ENCODE measurements around the gene OR6C65. TPM values are rescaled to one million over a fixed set of nuclear protein-coding genes. Genes with fewer than 3 reads are reported as not detected.
"Not testable (repeated sequence)": the region's sequence is repeated elsewhere in the genome, so short reads cannot be mapped to it uniquely, and the experiment has no call there.

Gene OR6C65
- total RNA-seq: not detected

DNA sequence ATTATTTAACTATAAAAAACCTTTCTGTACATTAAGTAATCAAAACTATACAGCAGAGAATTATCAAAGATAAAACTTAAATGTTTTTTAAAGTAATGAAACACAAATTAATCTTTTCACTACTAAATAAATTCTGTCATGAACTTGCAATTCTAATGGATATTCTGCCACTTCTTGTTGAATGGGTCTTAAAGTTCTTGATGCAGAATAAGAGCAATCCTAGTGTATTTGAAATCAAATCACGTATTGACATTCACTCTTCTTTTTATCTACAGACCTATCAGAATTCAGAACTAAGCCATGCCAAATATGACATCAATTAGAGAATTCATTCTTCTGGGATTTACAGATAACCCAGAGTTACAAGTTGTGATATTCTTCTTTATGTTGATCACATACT lies at the start of gene OR6C65:
Gene OR6C65, plus strand, starts transcription at position 301 of the 400 bp plus-strand sequence. Its CDS starts 0 bp downstream, at position 301.
- CTCF ChIA-PET: no interaction called here
- POLR2A ChIA-PET: no interaction called here
- H3K4me3 Mint-ChIP-seq: no peak within 1 kb of the TSS
- peaks cover 22% of the 10 kb centered on the region for H3K27me3 Mint-ChIP-seq
- H3K9me3 Mint-ChIP-seq: no peaks in the 10 kb centered on the region
- DNase-seq: no peak
- H3K4me1 Mint-ChIP-seq: no peaks in the 10 kb centered on the region
- H3K27ac Mint-ChIP-seq: no peak within 1 kb of the TSS
- no peaks in the 10 kb centered on the region for H3K36me3 Mint-ChIP-seq (ENCODE audit: low read depth)

GRCh38 chr12:55355338-55355737 lies 45.0 kb upstream of the OR6C65 start:
- POLR2A ChIA-PET; H3K36me3 Mint-ChIP-seq (ENCODE audit: low read depth); DNase-seq; CTCF ChIA-PET; H3K27ac Mint-ChIP-seq; H3K9me3 Mint-ChIP-seq; H3K4me3 Mint-ChIP-seq; H3K4me1 Mint-ChIP-seq: not testable (repeated sequence)
- peaks cover 11% of the 10 kb centered on the region for H3K27me3 Mint-ChIP-seq

GRCh38 chr12:55362675-55363074 lies 37.7 kb upstream of the OR6C65 start, which contains the start of gene OR6C75:
TSS of gene OR6C75 (plus strand) at chr12:55362975. CDS start at chr12:55365111, 2,136 bp downstream.
- CTCF ChIA-PET: no interaction called here
- no peaks in the 10 kb centered on the region for H3K9me3 Mint-ChIP-seq

GRCh38 chr12:55365086-55365485 lies 35.2 kb upstream of the OR6C65 start:
- peaks cover 2% of the 10 kb centered on the region for H3K27me3 Mint-ChIP-seq
- H3K4me1 Mint-ChIP-seq: no peaks in the 10 kb centered on the region
- ChIA-PET CTCF (no interaction called here), POLR2A (no interaction called here)
- H3K36me3 Mint-ChIP-seq (ENCODE audit: low read depth): no peaks in the 10 kb centered on the region
- DNase-seq: no peak
- H3K27ac Mint-ChIP-seq: no peak overlapping the region
- no peaks in the 10 kb centered on the region for H3K9me3 Mint-ChIP-seq
- no peak overlapping the region for H3K4me3 Mint-ChIP-seq

More at GRCh38 chr12:55362675-55363074, 37.7 kb upstream of the OR6C65 start, which contains the start of gene OR6C75:
- Mint-ChIP-seq H3K27ac (no peak within 1 kb of the TSS), H3K27me3 (peaks cover 8% of the 10 kb centered on the region), H3K4me3 (no peak within 1 kb of the TSS), H3K36me3 (ENCODE audit: low read depth) (no peaks in the 10 kb centered on the region), H3K4me1 (no peaks in the 10 kb centered on the region)
- POLR2A ChIA-PET: no interaction called here
- DNase-seq: no peak

GRCh38 chr12:55372521-55372920 lies 27.8 kb upstream of the OR6C65 start:
- DNase-seq: no peak
- no peak overlapping the region for H3K4me3 Mint-ChIP-seq
- H3K27me3 Mint-ChIP-seq: peaks cover 2% of the 10 kb centered on the region
- POLR2A ChIA-PET: no interaction called here
- H3K36me3 Mint-ChIP-seq (ENCODE audit: low read depth): no peaks in the 10 kb centered on the region
- H3K9me3 Mint-ChIP-seq: no peaks in the 10 kb centered on the region
- H3K4me1 Mint-ChIP-seq: no peaks in the 10 kb centered on the region
- CTCF ChIA-PET: no interaction called here
- H3K27ac Mint-ChIP-seq: no peak overlapping the region

- no peak overlapping the region for H3K4me3 Mint-ChIP-seq
- H3K27me3 Mint-ChIP-seq: peaks cover 6% of the 10 kb centered on the region
- ChIA-PET CTCF (no interaction called here), POLR2A (no interaction called here)
- H3K36me3 Mint-ChIP-seq (ENCODE audit: low read depth): no peaks in the 10 kb centered on the region
- H3K27ac Mint-ChIP-seq: no peak overlapping the region
- H3K4me1 Mint-ChIP-seq: no peaks in the 10 kb centered on the region
- DNase-seq: no peak
- H3K9me3 Mint-ChIP-seq: no peaks in the 10 kb centered on the region
Observed at GRCh38 chr12:55385891-55386290, 14.4 kb upstream of the OR6C65 start.

DNA sequence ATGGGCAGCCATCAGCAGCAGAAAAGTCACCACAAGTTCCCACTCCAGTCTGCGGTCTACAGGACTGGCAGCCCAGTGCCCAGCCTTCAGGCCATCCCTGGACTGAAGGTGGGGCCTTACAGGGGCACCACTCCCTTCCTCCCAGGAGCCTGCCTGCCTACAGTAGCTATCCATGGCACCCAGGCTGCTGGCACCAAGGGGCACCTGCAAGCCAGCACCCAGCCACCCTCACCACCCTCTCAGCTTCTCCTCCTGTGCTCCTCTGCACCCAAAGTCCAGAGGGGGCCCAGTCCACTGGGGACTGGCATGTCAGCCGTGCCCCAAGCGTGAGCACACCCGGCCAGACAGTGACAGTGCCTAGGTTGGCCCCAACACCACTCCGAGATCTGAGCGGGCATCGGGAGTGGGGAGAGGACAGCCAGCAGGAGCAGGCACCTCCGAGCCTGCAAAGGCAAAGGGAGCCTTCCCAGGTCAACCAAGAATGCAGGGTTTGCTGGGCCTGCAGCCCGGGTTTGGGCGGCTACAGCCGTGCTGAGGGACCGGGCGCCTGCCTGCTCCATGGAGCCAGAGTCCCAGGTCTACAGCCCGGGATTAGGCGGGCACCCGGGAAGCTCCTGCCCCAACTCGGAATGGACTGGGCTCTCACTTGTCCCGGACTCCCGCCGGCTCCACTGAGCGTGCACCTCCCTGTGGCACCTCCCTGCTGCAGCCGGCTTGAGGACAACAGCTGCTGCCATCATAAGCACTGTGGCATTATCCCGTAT lies 8.1 kb upstream of the OR6C65 start:
- CTCF ChIA-PET: no interaction called here
- Mint-ChIP-seq H3K4me3 (no peak overlapping the region), H3K27ac (no peak overlapping the region), H3K9me3 (no peaks in the 10 kb centered on the region), H3K36me3 (ENCODE audit: low read depth) (no peaks in the 10 kb centered on the region), H3K4me1 (no peaks in the 10 kb centered on the region), H3K27me3 (peaks cover 9% of the 10 kb centered on the region)
- DNase-seq: no peak
- POLR2A ChIA-PET: no interaction called here

DNA sequence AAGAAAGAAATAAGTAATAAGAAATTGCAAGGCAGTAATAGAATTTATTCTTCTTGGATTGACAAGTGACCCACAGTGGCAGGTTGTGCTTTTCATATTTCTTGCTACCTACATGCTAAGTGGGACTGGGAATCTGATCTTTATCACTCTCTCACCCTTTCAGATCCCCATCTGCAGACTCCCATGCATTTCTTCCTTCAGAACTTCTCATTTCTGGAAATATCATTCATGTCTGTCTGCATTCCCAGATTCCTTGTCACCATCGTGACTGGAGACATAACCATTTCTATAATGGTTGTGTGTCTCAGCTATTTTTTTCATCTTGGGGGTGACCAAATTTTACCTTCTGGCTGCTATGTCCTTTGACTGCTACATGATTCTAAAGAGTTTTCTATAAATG lies 4.0 kb upstream of the OR6C65 start:
- Mint-ChIP-seq H3K36me3 (ENCODE audit: low read depth) (no peaks in the 10 kb centered on the region), H3K27ac (no peak overlapping the region), H3K9me3 (no peaks in the 10 kb centered on the region), H3K4me1 (no peaks in the 10 kb centered on the region), H3K4me3 (no peak overlapping the region), H3K27me3 (peaks cover 20% of the 10 kb centered on the region)
- CTCF ChIA-PET: no interaction called here
- no peak for DNase-seq
- POLR2A ChIA-PET: no interaction called here

DNA sequence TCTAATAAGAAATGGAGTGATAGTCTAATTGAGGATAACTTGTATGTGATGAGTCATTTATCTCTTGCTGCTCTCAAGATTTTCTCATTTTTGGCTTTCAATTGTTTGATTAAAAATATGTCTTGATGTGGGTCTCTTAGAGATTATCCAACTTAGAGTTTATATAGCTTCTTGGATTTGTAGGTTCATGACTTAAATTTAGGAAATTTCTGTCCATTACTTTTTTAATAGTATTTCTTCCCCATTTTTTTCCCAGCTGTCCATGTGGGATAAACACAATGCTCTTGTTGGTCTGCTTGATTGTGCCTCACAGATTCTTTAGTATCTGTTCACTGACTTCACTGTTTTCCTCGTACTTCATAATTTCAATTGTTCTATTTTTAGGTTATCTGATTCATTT lies 7.5 kb downstream of the OR6C65 start:
- no peak for DNase-seq
- Mint-ChIP-seq H3K9me3 (no peaks in the 10 kb centered on the region), H3K4me1 (no peaks in the 10 kb centered on the region), H3K36me3 (ENCODE audit: low read depth) (no peaks in the 10 kb centered on the region), H3K27me3 (peaks cover 12% of the 10 kb centered on the region), H3K27ac (no peak overlapping the region), H3K4me3 (no peak overlapping the region)
- CTCF ChIA-PET: interaction anchor here (1.2 kb wide), 1 partner anchor 12 kb away, joined by 3 read pairs; no protein-coding TSS in a partner anchor
- POLR2A ChIA-PET: no interaction called here

GRCh38 chr12:55409133-55409532 lies 8.8 kb downstream of the OR6C65 start:
- H3K4me1 Mint-ChIP-seq; H3K27ac Mint-ChIP-seq; H3K9me3 Mint-ChIP-seq; DNase-seq; H3K4me3 Mint-ChIP-seq; CTCF ChIA-PET; POLR2A ChIA-PET; H3K36me3 Mint-ChIP-seq (ENCODE audit: low read depth): not testable (repeated sequence)
- peaks cover 14% of the 10 kb centered on the region for H3K27me3 Mint-ChIP-seq

- H3K9me3 Mint-ChIP-seq; H3K36me3 Mint-ChIP-seq (ENCODE audit: low read depth); H3K4me3 Mint-ChIP-seq; POLR2A ChIA-PET; CTCF ChIA-PET; DNase-seq; H3K4me1 Mint-ChIP-seq; H3K27ac Mint-ChIP-seq: not testable (repeated sequence)
- H3K27me3 Mint-ChIP-seq: peaks cover 34% of the 10 kb centered on the region
Observed at GRCh38 chr12:55412138-55412537, 11.8 kb downstream of the OR6C65 start.

- peaks cover 40% of the 10 kb centered on the region for H3K27me3 Mint-ChIP-seq
- DNase-seq; H3K9me3 Mint-ChIP-seq; H3K4me1 Mint-ChIP-seq; POLR2A ChIA-PET; H3K27ac Mint-ChIP-seq; H3K36me3 Mint-ChIP-seq (ENCODE audit: low read depth); H3K4me3 Mint-ChIP-seq; CTCF ChIA-PET: not testable (repeated sequence)
Observed at GRCh38 chr12:55413498-55414388, 13.4 kb downstream of the OR6C65 start.

GRCh38 chr12:55414396-55414823 lies 14.1 kb downstream of the OR6C65 start:
- CTCF ChIA-PET; H3K36me3 Mint-ChIP-seq (ENCODE audit: low read depth); H3K27ac Mint-ChIP-seq; H3K9me3 Mint-ChIP-seq; DNase-seq; H3K4me1 Mint-ChIP-seq; POLR2A ChIA-PET; H3K4me3 Mint-ChIP-seq: not testable (repeated sequence)
- peaks cover 44% of the 10 kb centered on the region for H3K27me3 Mint-ChIP-seq
